Caco-2 (cell line): ENCODE measurements around the gene GIT2. TPM values are rescaled to one million over a fixed set of nuclear protein-coding genes. Genes with fewer than 3 reads are reported as not detected.

ENCODE experiments used
- BruUV-seq: library from RNA; stranded (reverse); fragments of 400-500 nt; replicated peaks from 2 replicates; lab custom pipeline; 2021; lab: Mats Ljungman, UMichigan
- CTCF ChIA-PET: fragments of 300-600 bp; sonication (Branson Sonifier 250); formaldehyde crosslinking; loops from one replicate; lab custom pipeline; 2022; ENCODE audit warnings: antibody characterized with exemption; lab: Charles Lee
- POLR2A ChIA-PET: fragments of 300-600 bp; sonication (Branson Sonifier 250); formaldehyde crosslinking; loops from one replicate; lab custom pipeline; 2022; ENCODE audit warnings: antibody characterized with exemption; lab: Charles Lee
- DNase-seq, 2 experiments: peaks; one replicate each; pipeline versions ENCODE4 v3.0.0 to v3.0.0-alpha.2; 2020 to 2022
- H3K27me3 ChIP-seq: replicated peaks from 2 replicates; pipeline ENCODE4 v1.6.0; 2011; ENCODE audit warnings: low read length; ENCODE audit not compliant: control insufficient read depth, insufficient read depth
- H3K36me3 ChIP-seq: 2 replicates; pipeline ENCODE4 v1.5.1; 2011; ENCODE audit warnings: low read length; ENCODE audit not compliant: control insufficient read depth, insufficient read depth
- H3K4me1 ChIP-seq: fragments of 250-450 bp; sonication (Bioruptor Pico); 2 replicates; pipeline ENCODE4 v1.5.1; 2020; ENCODE audit warnings: mild to moderate bottlenecking
- H3K4me3 ChIP-seq: 2 replicates; pipeline ENCODE4 v1.5.1; 2011; ENCODE audit warnings: low read depth, mild to moderate bottlenecking, control low read depth, low read length
- H3K9me3 ChIP-seq: fragments of 250-450 bp; sonication (Bioruptor Pico); 2 replicates; pipeline ENCODE4 v1.5.1; 2020; ENCODE audit warnings: mild to moderate bottlenecking, moderate library complexity
- H3K27ac Mint-ChIP-seq: one replicate; pipeline ENCODE4 v1.8.0; 2022; ENCODE audit warnings: mixed read lengths; ENCODE audit not compliant: unreplicated experiment
- H3K27me3 Mint-ChIP-seq: one replicate; pipeline ENCODE4 v1.8.0; 2022; ENCODE audit warnings: mixed read lengths; ENCODE audit not compliant: insufficient read depth, unreplicated experiment
- H3K36me3 Mint-ChIP-seq: one replicate; pipeline ENCODE4 v1.8.0; 2022; ENCODE audit warnings: mild to moderate bottlenecking, mixed read lengths; ENCODE audit not compliant: insufficient read depth, unreplicated experiment
- H3K4me1 Mint-ChIP-seq: one replicate; pipeline ENCODE4 v1.8.0; 2022; ENCODE audit warnings: low read depth, mixed read lengths; ENCODE audit not compliant: unreplicated experiment
- H3K4me3 Mint-ChIP-seq: one replicate; pipeline ENCODE4 v1.8.0; 2022; ENCODE audit warnings: mild to moderate bottlenecking, moderate library complexity, mixed read lengths; ENCODE audit not compliant: unreplicated experiment
- H3K9me3 Mint-ChIP-seq: one replicate; pipeline ENCODE4 v1.8.0; 2022; ENCODE audit warnings: mixed read lengths; ENCODE audit not compliant: unreplicated experiment
- intact Hi-C: fragments of 100-400 bp; cut with micrococcal nuclease; formaldehyde crosslinking; loops from one replicate; pipeline ENCODE4 v1.10.0; 2022; ENCODE audit not compliant: unreplicated experiment
- total RNA-seq: library from RNA; stranded (reverse); gene quantifications from 2 replicates; pipeline ENCODE4 v1.2.3, GENCODE V29; 2022
- TF ChIP-seq, protein P1 (sequence below), 2 experiments: fragments of 200-600 bp in 1 of 2; IDR thresholded peaks; 1 replicate in 1 of 2; 2 replicates in 1 of 2; pipeline versions ENCODE4 v1.5.1 to v1.8.0; 2011 to 2022; ENCODE audit warnings: antibody characterized with exemption in 1 of 2, control low read depth in 1 of 2, inconsistent platforms in 1 of 2, low read depth in 1 of 2, low read length in 1 of 2, mild to moderate bottlenecking in 1 of 2, moderate library complexity in 1 of 2; ENCODE audit not compliant: insufficient read depth in 1 of 2, severe bottlenecking in 1 of 2, unreplicated experiment in 1 of 2

The GIT2 gene
- total RNA-seq, 1 experiment from 2014 or later = 29.3 TPM

DNA sequence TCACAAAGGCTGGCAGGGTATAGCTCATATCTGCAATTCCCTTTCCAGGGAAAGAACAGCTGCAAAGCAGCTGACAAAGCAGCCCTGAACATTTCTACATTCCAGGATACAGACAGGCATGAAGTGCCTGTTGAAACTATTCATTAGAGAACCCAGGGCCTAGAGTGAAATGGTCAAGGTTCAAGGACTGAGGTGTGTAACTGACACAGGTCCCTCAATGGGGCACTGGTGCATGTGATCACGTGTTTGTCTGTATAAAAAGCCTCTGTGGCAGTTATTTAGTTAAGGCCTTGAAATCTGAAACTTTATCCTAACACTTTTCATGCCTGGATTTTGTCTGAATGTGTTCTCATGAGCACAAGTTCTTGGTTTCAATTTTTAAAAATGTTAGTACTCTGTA lies 47.1 kb downstream of the GIT2 start:
- CTCF ChIA-PET = no interaction called here
- no peaks in the 10 kb centered on the region for H3K9me3 ChIP-seq
- Mint-ChIP-seq H3K36me3 (peaks cover 39% of the 10 kb centered on the region), H3K4me1 (no peaks in the 10 kb centered on the region), H3K27ac (no peak overlapping the region), H3K9me3 (no peaks in the 10 kb centered on the region), H3K4me3 (no peak overlapping the region), H3K27me3 (no peaks in the 10 kb centered on the region)
- intact Hi-C loops = no loop called here
- TF ChIP-seq, protein P1, sequence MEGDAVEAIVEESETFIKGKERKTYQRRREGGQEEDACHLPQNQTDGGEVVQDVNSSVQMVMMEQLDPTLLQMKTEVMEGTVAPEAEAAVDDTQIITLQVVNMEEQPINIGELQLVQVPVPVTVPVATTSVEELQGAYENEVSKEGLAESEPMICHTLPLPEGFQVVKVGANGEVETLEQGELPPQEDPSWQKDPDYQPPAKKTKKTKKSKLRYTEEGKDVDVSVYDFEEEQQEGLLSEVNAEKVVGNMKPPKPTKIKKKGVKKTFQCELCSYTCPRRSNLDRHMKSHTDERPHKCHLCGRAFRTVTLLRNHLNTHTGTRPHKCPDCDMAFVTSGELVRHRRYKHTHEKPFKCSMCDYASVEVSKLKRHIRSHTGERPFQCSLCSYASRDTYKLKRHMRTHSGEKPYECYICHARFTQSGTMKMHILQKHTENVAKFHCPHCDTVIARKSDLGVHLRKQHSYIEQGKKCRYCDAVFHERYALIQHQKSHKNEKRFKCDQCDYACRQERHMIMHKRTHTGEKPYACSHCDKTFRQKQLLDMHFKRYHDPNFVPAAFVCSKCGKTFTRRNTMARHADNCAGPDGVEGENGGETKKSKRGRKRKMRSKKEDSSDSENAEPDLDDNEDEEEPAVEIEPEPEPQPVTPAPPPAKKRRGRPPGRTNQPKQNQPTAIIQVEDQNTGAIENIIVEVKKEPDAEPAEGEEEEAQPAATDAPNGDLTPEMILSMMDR (IDR thresholded peaks at IDR 0.05; ENCODE audit: insufficient read depth in 1 of 2, low read depth in 1 of 2, low read length in 1 of 2, severe bottlenecking in 1 of 2, unreplicated experiment in 1 of 2) = no peak
- H3K4me3 ChIP-seq = no peak overlapping the region
- no TSS peak for BruUV-seq
- POLR2A ChIA-PET = no interaction called here
- H3K36me3 ChIP-seq = peaks cover 1% of the 10 kb centered on the region; the same call in 1 of the 2 replicates
- H3K4me1 ChIP-seq = no peaks in the 10 kb centered on the region
- H3K27me3 ChIP-seq = no peaks in the 10 kb centered on the region
- DNase-seq = no peak

DNA sequence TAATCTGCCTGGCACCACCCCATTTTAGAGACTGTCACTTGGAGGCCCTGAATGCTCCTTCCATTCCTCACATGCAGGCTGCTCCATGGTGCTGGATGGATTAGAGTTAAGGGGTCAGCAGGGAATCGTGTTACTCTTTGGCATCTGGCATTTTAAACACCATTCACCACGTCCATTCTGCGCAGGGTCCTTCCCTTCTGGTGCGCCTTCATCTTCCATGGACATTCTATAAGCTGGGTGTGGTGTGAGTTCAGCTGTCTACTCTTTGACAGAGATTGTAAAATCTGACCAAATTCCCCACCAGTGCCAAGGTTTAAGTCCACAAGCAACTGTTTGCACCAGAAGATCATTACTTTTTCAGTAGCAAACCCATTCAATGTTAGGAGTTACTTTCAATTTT lies 47.8 kb downstream of the GIT2 start:
- intact Hi-C loops = no loop called here
- peaks cover 32% of the 10 kb centered on the region for H3K36me3 Mint-ChIP-seq
- no TSS peak for BruUV-seq
- H3K9me3 Mint-ChIP-seq = no peaks in the 10 kb centered on the region
- POLR2A ChIA-PET = no interaction called here
- peaks cover 1% of the 10 kb centered on the region; the same call in 1 of the 2 replicates for H3K36me3 ChIP-seq
- no peaks in the 10 kb centered on the region for H3K27me3 ChIP-seq
- H3K4me3 ChIP-seq = no peak overlapping the region
- H3K27me3 Mint-ChIP-seq = no peaks in the 10 kb centered on the region
- H3K4me1 ChIP-seq = no peaks in the 10 kb centered on the region
- no peaks in the 10 kb centered on the region for H3K4me1 Mint-ChIP-seq
- CTCF ChIA-PET = no interaction called here
- H3K27ac Mint-ChIP-seq = no peak overlapping the region
- no peak for DNase-seq
- TF ChIP-seq, protein P1 (IDR thresholded peaks at IDR 0.05; ENCODE audit: insufficient read depth in 1 of 2, low read depth in 1 of 2, low read length in 1 of 2, severe bottlenecking in 1 of 2, unreplicated experiment in 1 of 2) = no peak
- H3K4me3 Mint-ChIP-seq = no peak overlapping the region
- no peaks in the 10 kb centered on the region for H3K9me3 ChIP-seq

DNA sequence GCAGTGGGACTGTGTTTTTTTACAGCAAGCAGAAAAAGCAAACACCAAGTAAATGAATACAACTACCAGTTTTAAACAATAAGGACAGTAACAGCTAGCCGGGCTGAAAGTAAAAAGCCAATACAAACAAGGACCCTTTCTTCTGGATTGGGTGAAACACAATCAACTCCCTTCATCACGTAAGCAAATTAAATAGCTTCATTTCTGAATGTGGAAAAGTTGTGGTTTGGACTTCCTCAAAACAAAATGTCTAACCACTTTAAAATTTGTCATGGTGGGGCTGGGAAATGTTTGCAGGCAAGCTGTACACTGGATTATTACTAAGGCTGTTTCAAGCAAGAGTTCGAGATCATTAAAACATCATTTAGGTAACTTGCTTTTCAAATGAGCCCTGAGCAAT lies 48.6 kb downstream of the GIT2 start:
- CTCF ChIA-PET = no interaction called here
- no peaks in the 10 kb centered on the region for H3K9me3 ChIP-seq
- DNase-seq = no peak
- Mint-ChIP-seq H3K4me1 (no peaks in the 10 kb centered on the region), H3K27me3 (no peaks in the 10 kb centered on the region), H3K36me3 (peaks cover 25% of the 10 kb centered on the region), H3K27ac (no peak overlapping the region), H3K4me3 (no peak overlapping the region), H3K9me3 (no peaks in the 10 kb centered on the region)
- H3K36me3 ChIP-seq = peaks cover 1% of the 10 kb centered on the region; the same call in 1 of the 2 replicates
- intact Hi-C loops = no loop called here
- POLR2A ChIA-PET = no interaction called here
- no peak overlapping the region for H3K4me3 ChIP-seq
- no peaks in the 10 kb centered on the region for H3K4me1 ChIP-seq
- BruUV-seq = no TSS peak
- TF ChIP-seq, protein P1 (IDR thresholded peaks at IDR 0.05; ENCODE audit: insufficient read depth in 1 of 2, low read depth in 1 of 2, low read length in 1 of 2, severe bottlenecking in 1 of 2, unreplicated experiment in 1 of 2) = no peak
- no peaks in the 10 kb centered on the region for H3K27me3 ChIP-seq
